ENCODE data around the gene SULT1C3. TPM values are rescaled to one million over a fixed set of nuclear protein-coding genes. Genes with fewer than 3 reads are reported as not detected.

SULT1C3 gene
- total RNA-seq, 5 donors from 2014 or later (not counting 1 experiment from before 2014, with no cell fraction given), result not detected

DNA sequence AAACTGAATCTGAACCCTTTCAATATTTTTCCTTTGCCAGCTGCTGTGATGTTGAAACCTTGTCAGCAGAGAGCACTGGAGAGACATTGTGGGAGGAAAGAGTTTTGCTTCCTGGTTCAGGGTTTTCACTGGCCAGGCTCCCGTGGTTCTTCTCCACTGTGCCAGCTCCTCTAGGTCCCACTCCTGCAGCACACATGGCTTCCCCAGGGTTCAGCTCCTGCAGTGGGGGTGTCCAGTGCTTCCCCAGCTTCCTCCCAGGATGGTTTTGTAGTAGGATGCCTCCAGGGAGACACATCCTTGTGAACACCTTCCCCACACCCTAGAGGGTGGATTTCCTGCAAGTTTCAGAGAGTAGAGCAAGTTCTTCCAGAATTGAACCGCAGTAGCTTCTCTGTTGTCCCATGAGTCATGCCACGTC lies 24.0 kb upstream of the SULT1C3 start:
- Histone ChIP-seq H3K4me1 (ENCODE audit: control insufficient read depth in 1 of 2, extremely low read depth in 1 of 2, insufficient read depth in 2 of 2, low read length in 2 of 2) (no peaks in the 10 kb centered on the region), H3K4me3 (ENCODE audit: control insufficient read depth in 1 of 2, extremely low read depth in 1 of 2, low read length in 1 of 2) (no peak overlapping the region), H3K27ac (ENCODE audit: low read length) (no peak overlapping the region), H3K9me3 (no peaks in the 10 kb centered on the region), H3K27me3 (replicated peaks in 1 of 2; ENCODE audit: control insufficient read depth in 2 of 2, extremely low read depth in 1 of 2, insufficient read depth in 2 of 2, low read length in 1 of 2) (peaks cover 0 to 2% of the 10 kb centered on the region in 2 experiments), H3K36me3 (ENCODE audit: control insufficient read depth in 2 of 2, extremely low read depth in 1 of 2, insufficient read depth in 1 of 2, low read length in 1 of 2) (no peaks in the 10 kb centered on the region)
- Mint-ChIP-seq H3K9me3 (peaks cover 0 to 4% (median 0%) of the 10 kb centered on the region in 3 donors), H3K4me3 (no peak overlapping the region), H3K27me3 (peaks cover 0 to 7% of the 10 kb centered on the region in 2 donors), H3K27ac (no peak overlapping the region), H3K4me1 (no peaks in the 10 kb centered on the region), H3K36me3 (no peaks in the 10 kb centered on the region)
- DNase-seq (no peak), ATAC-seq (replicated peaks in 1 of 4) (no peak)
- CTCF ChIA-PET, result no interaction called here
- POLR2A ChIA-PET, result no interaction called here
- WGBS (ENCODE audit: insufficient coverage), result no CpG with 5 or more reads among the region's 3 CpGs

DNA sequence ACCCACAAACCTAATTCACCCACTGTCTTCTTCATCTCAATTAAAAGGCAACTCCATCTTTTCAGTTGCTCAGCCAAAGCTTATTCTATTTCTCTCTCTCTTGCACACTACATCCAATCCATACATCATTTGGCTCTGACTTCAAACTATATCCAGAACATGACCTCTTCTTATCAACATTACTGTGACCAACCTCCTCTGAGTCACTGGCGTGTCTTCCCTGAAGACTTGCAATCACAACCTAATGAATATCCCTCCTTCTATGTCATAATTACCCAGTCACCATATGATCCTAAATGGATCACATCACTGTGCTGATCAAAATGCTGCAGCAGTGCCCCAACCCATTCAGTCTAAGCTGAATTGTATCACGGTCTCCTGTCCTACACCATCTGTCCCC lies 22.6 kb upstream of the SULT1C3 start:
- ChIA-PET POLR2A (no interaction called here), CTCF (no interaction called here)
- Histone ChIP-seq H3K27me3 (replicated peaks in 1 of 2; ENCODE audit: control insufficient read depth in 2 of 2, extremely low read depth in 1 of 2, insufficient read depth in 2 of 2, low read length in 1 of 2) (peaks cover 0 to 2% of the 10 kb centered on the region in 2 experiments), H3K27ac (ENCODE audit: low read length) (no peak overlapping the region), H3K4me3 (ENCODE audit: control insufficient read depth in 1 of 2, extremely low read depth in 1 of 2, low read length in 1 of 2) (no peak overlapping the region), H3K9me3 (no peaks in the 10 kb centered on the region), H3K4me1 (ENCODE audit: control insufficient read depth in 1 of 2, extremely low read depth in 1 of 2, insufficient read depth in 2 of 2, low read length in 2 of 2) (no peaks in the 10 kb centered on the region), H3K36me3 (ENCODE audit: control insufficient read depth in 2 of 2, extremely low read depth in 1 of 2, insufficient read depth in 1 of 2, low read length in 1 of 2) (no peaks in the 10 kb centered on the region)
- H3K4me1 Mint-ChIP-seq, result no peaks in the 10 kb centered on the region
- H3K27ac Mint-ChIP-seq, result no peak overlapping the region
- 79% methylated on average over 2 of the region's 2 CpGs for WGBS (ENCODE audit: insufficient coverage)
- no peaks in the 10 kb centered on the region for H3K36me3 Mint-ChIP-seq
- no peak overlapping the region for H3K4me3 Mint-ChIP-seq
- H3K9me3 Mint-ChIP-seq, result no peaks in the 10 kb centered on the region
- no peak for ATAC-seq (replicated peaks in 1 of 4)
- DNase-seq, result no peak
- H3K27me3 Mint-ChIP-seq, result peaks cover 0 to 10% of the 10 kb centered on the region in 2 donors

DNA sequence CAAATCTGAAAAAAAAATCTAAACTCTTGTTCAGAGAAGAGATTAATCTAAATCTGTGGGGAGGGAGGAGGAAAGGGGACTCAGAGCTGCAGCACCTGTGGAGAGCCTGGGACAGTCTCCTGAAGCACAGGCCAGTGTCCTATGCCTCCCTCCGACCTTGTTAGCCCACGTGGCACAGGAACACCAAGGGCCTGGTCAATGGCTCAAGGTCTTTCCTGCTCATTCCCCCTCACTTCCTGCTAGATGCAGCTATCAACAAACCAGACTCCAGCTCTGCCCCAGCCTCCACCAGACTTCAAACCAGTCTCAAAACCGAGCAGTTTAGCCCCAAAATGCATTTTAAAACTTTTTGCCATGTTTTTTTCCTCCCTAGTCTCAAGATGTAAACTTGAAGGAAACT lies 20.1 kb upstream of the SULT1C3 start:
- Mint-ChIP-seq H3K4me3 (no peak overlapping the region), H3K4me1 (no peaks in the 10 kb centered on the region), H3K36me3 (no peaks in the 10 kb centered on the region), H3K27me3 (peaks cover 0 to 3% of the 10 kb centered on the region in 2 donors), H3K27ac (no peak overlapping the region), H3K9me3 (peaks cover 0 to 16% (median 10%) of the 10 kb centered on the region in 3 donors)
- Histone ChIP-seq H3K27ac (ENCODE audit: low read length) (no peak overlapping the region), H3K27me3 (replicated peaks in 1 of 2; ENCODE audit: control insufficient read depth in 2 of 2, extremely low read depth in 1 of 2, insufficient read depth in 2 of 2, low read length in 1 of 2) (peaks cover 0 to 2% of the 10 kb centered on the region in 2 experiments), H3K36me3 (ENCODE audit: control insufficient read depth in 2 of 2, extremely low read depth in 1 of 2, insufficient read depth in 1 of 2, low read length in 1 of 2) (no peaks in the 10 kb centered on the region), H3K9me3 (no peaks in the 10 kb centered on the region), H3K4me3 (ENCODE audit: control insufficient read depth in 1 of 2, extremely low read depth in 1 of 2, low read length in 1 of 2) (no peak overlapping the region), H3K4me1 (ENCODE audit: control insufficient read depth in 1 of 2, extremely low read depth in 1 of 2, insufficient read depth in 2 of 2, low read length in 2 of 2) (no peaks in the 10 kb centered on the region)
- ATAC-seq (replicated peaks in 1 of 4), result no peak
- WGBS (ENCODE audit: insufficient coverage), result 47% methylated on average over 3 of the region's 3 CpGs
- DNase-seq, result no peak
- POLR2A ChIA-PET, result no interaction called here
- CTCF ChIA-PET, result no interaction called here

DNA sequence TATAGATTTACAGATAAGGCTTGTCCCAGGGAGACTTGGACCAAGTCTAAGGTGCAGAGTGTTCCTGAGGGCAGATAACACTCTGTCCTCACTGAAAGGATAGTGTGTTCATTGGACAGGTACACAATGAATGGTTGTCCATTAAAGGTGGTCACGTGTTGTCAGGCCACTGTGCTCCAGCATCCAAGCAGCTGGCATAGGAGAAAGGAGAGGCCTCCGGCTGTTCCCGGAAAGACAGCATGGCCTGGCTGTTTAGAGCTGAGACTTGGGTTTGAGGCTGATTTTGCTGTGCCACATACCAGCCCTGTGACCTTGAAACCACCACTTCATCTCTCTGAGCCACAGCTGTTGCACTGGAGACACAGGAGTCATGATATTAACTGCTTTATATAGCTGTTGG lies 19.6 kb upstream of the SULT1C3 start:
- no peak overlapping the region for H3K27ac ChIP-seq (ENCODE audit: low read length)
- POLR2A ChIA-PET, result no interaction called here
- ATAC-seq (replicated peaks in 1 of 4) (no peak), DNase-seq (no peak)
- H3K4me1 Mint-ChIP-seq, result no peaks in the 10 kb centered on the region
- H3K4me1 ChIP-seq (ENCODE audit: control insufficient read depth in 1 of 2, extremely low read depth in 1 of 2, insufficient read depth in 2 of 2, low read length in 2 of 2), result no peaks in the 10 kb centered on the region
- no peaks in the 10 kb centered on the region for H3K36me3 Mint-ChIP-seq
- H3K9me3 Mint-ChIP-seq, result peaks cover 0 to 16% (median 10%) of the 10 kb centered on the region in 3 donors
- CTCF ChIA-PET, result no interaction called here
- no peaks in the 10 kb centered on the region for H3K36me3 ChIP-seq (ENCODE audit: control insufficient read depth in 2 of 2, extremely low read depth in 1 of 2, insufficient read depth in 1 of 2, low read length in 1 of 2)
- H3K27me3 ChIP-seq (replicated peaks in 1 of 2; ENCODE audit: control insufficient read depth in 2 of 2, extremely low read depth in 1 of 2, insufficient read depth in 2 of 2, low read length in 1 of 2), result peaks cover 0 to 2% of the 10 kb centered on the region in 2 experiments
- no peak overlapping the region for H3K4me3 ChIP-seq (ENCODE audit: control insufficient read depth in 1 of 2, extremely low read depth in 1 of 2, low read length in 1 of 2)
- no peaks in the 10 kb centered on the region for H3K9me3 ChIP-seq
- WGBS (ENCODE audit: insufficient coverage), result 100% methylated on average over 1 of the region's 3 CpGs
- H3K27ac Mint-ChIP-seq, result no peak overlapping the region
- H3K27me3 Mint-ChIP-seq, result peaks cover 0 to 3% of the 10 kb centered on the region in 2 donors
- H3K4me3 Mint-ChIP-seq, result no peak overlapping the region

DNA sequence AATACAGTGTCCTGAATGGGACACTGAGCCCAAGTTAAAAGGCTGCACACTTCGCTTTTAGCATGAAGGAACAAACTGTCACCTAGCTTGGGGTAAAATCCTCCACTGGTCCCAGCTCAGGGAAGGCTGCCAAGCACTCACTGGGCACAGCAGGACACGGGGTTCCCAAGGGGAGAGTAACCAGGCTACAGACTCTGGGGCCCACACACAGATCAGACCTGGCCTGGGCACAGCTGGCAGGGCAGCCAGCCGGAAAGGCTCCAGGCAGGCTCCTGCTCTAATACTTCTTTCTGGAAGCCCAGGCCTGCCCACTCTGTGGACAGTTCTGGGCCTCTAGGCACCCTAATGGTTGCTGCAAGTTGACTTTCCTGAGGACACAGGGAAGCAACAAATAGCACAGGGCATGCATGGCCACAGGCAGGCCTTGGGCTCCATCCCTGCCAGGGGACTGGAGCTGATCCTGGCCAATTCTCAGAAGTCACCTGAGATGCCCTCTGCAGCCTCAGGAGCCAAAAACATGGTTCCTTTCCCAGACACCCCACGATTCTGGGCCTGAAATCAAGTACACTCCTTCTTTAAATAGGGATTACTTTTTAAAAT lies 18.7 kb upstream of the SULT1C3 start:
- no peak overlapping the region for H3K27ac ChIP-seq (ENCODE audit: low read length)
- Mint-ChIP-seq H3K9me3 (peaks cover 0 to 16% (median 10%) of the 10 kb centered on the region in 3 donors), H3K4me1 (no peaks in the 10 kb centered on the region), H3K27me3 (peaks cover 0 to 3% of the 10 kb centered on the region in 2 donors), H3K4me3 (no peak overlapping the region), H3K36me3 (no peaks in the 10 kb centered on the region), H3K27ac (no peak overlapping the region)
- H3K4me3 ChIP-seq (ENCODE audit: control insufficient read depth in 1 of 2, extremely low read depth in 1 of 2, low read length in 1 of 2), result no peak overlapping the region
- no peaks in the 10 kb centered on the region for H3K4me1 ChIP-seq (ENCODE audit: control insufficient read depth in 1 of 2, extremely low read depth in 1 of 2, insufficient read depth in 2 of 2, low read length in 2 of 2)
- ChIA-PET CTCF (no interaction called here), POLR2A (no interaction called here)
- H3K9me3 ChIP-seq, result no peaks in the 10 kb centered on the region
- DNase-seq (no peak), ATAC-seq (replicated peaks in 1 of 4) (no peak)
- peaks cover 0 to 2% of the 10 kb centered on the region in 2 experiments for H3K27me3 ChIP-seq (replicated peaks in 1 of 2; ENCODE audit: control insufficient read depth in 2 of 2, extremely low read depth in 1 of 2, insufficient read depth in 2 of 2, low read length in 1 of 2)
- H3K36me3 ChIP-seq (ENCODE audit: control insufficient read depth in 2 of 2, extremely low read depth in 1 of 2, insufficient read depth in 1 of 2, low read length in 1 of 2), result no peaks in the 10 kb centered on the region
- WGBS (ENCODE audit: insufficient coverage), result 65% methylated on average over 3 of the region's 4 CpGs

DNA sequence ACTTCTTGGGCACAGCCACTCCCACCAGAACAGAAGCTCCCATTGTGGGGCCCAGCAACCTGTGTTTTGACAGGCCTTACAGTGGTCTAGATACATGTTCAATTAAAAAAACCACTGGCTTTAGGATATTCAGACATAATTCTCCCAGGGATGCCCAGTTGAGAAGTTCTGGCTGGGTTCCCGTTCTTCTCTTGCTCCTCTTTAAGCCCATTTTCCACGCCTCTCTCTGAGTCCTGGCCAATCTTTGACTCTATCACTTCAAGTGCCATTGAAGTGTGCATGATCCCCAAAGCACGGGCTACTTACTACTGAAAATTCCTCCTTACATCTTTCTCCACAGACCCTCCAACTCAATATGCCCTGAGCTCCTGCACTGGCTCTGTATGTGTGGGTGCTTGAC lies 17.5 kb upstream of the SULT1C3 start:
- POLR2A ChIA-PET, result no interaction called here
- Histone ChIP-seq H3K36me3 (ENCODE audit: control insufficient read depth in 2 of 2, extremely low read depth in 1 of 2, insufficient read depth in 1 of 2, low read length in 1 of 2) (no peaks in the 10 kb centered on the region), H3K4me3 (ENCODE audit: control insufficient read depth in 1 of 2, extremely low read depth in 1 of 2, low read length in 1 of 2) (no peak overlapping the region), H3K4me1 (ENCODE audit: control insufficient read depth in 1 of 2, extremely low read depth in 1 of 2, insufficient read depth in 2 of 2, low read length in 2 of 2) (no peaks in the 10 kb centered on the region), H3K9me3 (no peaks in the 10 kb centered on the region), H3K27ac (ENCODE audit: low read length) (no peak overlapping the region), H3K27me3 (replicated peaks in 1 of 2; ENCODE audit: control insufficient read depth in 2 of 2, extremely low read depth in 1 of 2, insufficient read depth in 2 of 2, low read length in 1 of 2) (peaks cover 0 to 2% of the 10 kb centered on the region in 2 experiments)
- Mint-ChIP-seq H3K4me3 (no peak overlapping the region), H3K27me3 (peaks cover 0 to 8% of the 10 kb centered on the region in 2 donors), H3K27ac (no peak overlapping the region), H3K4me1 (no peaks in the 10 kb centered on the region), H3K9me3 (peaks cover 0 to 16% (median 10%) of the 10 kb centered on the region in 3 donors), H3K36me3 (no peaks in the 10 kb centered on the region)
- ATAC-seq (replicated peaks in 1 of 4) (no peak), DNase-seq (no peak)
- CTCF ChIA-PET, result no interaction called here
- WGBS (ENCODE audit: insufficient coverage), result 67% methylated on average over 1 of the region's 3 CpGs
